Measurements from ENCODE around the gene MAPK10. TPM values are rescaled to one million over a fixed set of nuclear protein-coding genes. Genes with fewer than 3 reads are reported as not detected.

Gene MAPK10
- total and polyA plus RNA-seq, 2 experiments from 2014 or later: 3.6 to 8.1 TPM

- Histone ChIP-seq H3F3A (replicated peaks; ENCODE audit: low read depth) (no peaks in the 10 kb centered on the region), H3K79me2 (replicated peaks; ENCODE audit: insufficient read depth) (no peaks in the 10 kb centered on the region), H3K36me3 (ENCODE audit: insufficient read depth) (no peaks in the 10 kb centered on the region), H4K20me1 (replicated peaks; ENCODE audit: insufficient read depth) (no peaks in the 10 kb centered on the region), H3K9me2 (ENCODE audit: insufficient read depth) (no peaks in the 10 kb centered on the region), H3K27me3 (ENCODE audit: insufficient read depth) (no peaks in the 10 kb centered on the region), H3K4me2 (no peak overlapping the region), H3K27ac (ENCODE audit: low read depth) (no peak overlapping the region), H3K4me1 (ENCODE audit: insufficient read depth) (no peaks in the 10 kb centered on the region), H2AFZ (peak overlapping the region; percentile 25; the same call in 1 of the 2 replicates), H3K4me3 (no peak overlapping the region)
- Mint-ChIP-seq H3K4me3 (no peak overlapping the region), H3K4me1 (no peaks in the 10 kb centered on the region), H3K36me3 (ENCODE audit: low read depth) (no peaks in the 10 kb centered on the region), H3K27me3 (ENCODE audit: insufficient read depth, low read depth, poor library complexity) (no peaks in the 10 kb centered on the region), H3K27ac (peak overlapping the region; percentile 33; the same call in 1 of the 2 replicates), H3K9me3 (no peaks in the 10 kb centered on the region)
- no peak for DNase-seq (ENCODE audit: low spot score)
- TF ChIP-seq POLR2AphosphoS5 (IDR thresholded peaks at IDR 0.05; ENCODE audit: low read depth) (no peak), CTCF (conservative IDR thresholded peaks at IDR 0.05; ENCODE audit: low read depth in 2 of 2) (no peak), ETS1 (IDR thresholded peaks at IDR 0.05) (no peak), JUNB (IDR thresholded peaks at IDR 0.05; ENCODE audit: unreplicated experiment) (no peak), ZNF331 (CRISPR knock-in tag; IDR thresholded peaks at IDR 0.05; ENCODE audit: low read depth) (no peak), CREB1 (CRISPR knock-in tag; IDR thresholded peaks at IDR 0.05; ENCODE audit: low read depth) (no peak), EZH2phosphoT487 (IDR thresholded peaks at IDR 0.05; ENCODE audit: unreplicated experiment) (no peak), ZNF114 (CRISPR knock-in tag; IDR thresholded peaks at IDR 0.05) (no peak), EZH2 (IDR thresholded peaks at IDR 0.05; ENCODE audit: low read depth, unreplicated experiment) (no peak), REST (IDR thresholded peaks at IDR 0.05; ENCODE audit: unreplicated experiment) (no peak), ZNF462 (CRISPR knock-in tag; IDR thresholded peaks at IDR 0.05) (no peak), STAT1 (IDR thresholded peaks at IDR 0.05; ENCODE audit: unreplicated experiment) (no peak), NANOG (IDR thresholded peaks at IDR 0.05; ENCODE audit: borderline replicate concordance) (no peak)
- no peak for ATAC-seq
Observed at GRCh38 chr4:86326400-86326799, 33.5 kb downstream of the MAPK10 start.

Measured in GM23338 (cell line).